Caco-2 (cell line): ENCODE data around the gene MPHOSPH10. TPM values are rescaled to one million over a fixed set of nuclear protein-coding genes. Genes with fewer than 3 reads are reported as not detected.
"Not testable (repeated sequence)": the region's sequence is repeated elsewhere in the genome, so short reads cannot be mapped to it uniquely, and the experiment has no call there.

Experiments used
- BruUV-seq: library from RNA; stranded (reverse); fragments of 400-500 nt; replicated peaks from 2 replicates; lab custom pipeline; 2021; lab: Mats Ljungman, UMichigan
- CTCF ChIA-PET: fragments of 300-600 bp; sonication (Branson Sonifier 250); formaldehyde crosslinking; loops from one replicate; lab custom pipeline; 2022; ENCODE audit warnings: antibody characterized with exemption; lab: Charles Lee
- POLR2A ChIA-PET: fragments of 300-600 bp; sonication (Branson Sonifier 250); formaldehyde crosslinking; loops from one replicate; lab custom pipeline; 2022; ENCODE audit warnings: antibody characterized with exemption; lab: Charles Lee
- DNase-seq, 2 experiments: peaks; one replicate each; pipeline versions ENCODE4 v3.0.0 to v3.0.0-alpha.2; 2020 to 2022
- H3K27me3 ChIP-seq: replicated peaks from 2 replicates; pipeline ENCODE4 v1.6.0; 2011; ENCODE audit warnings: low read length; ENCODE audit not compliant: control insufficient read depth, insufficient read depth
- H3K36me3 ChIP-seq: 2 replicates; pipeline ENCODE4 v1.5.1; 2011; ENCODE audit warnings: low read length; ENCODE audit not compliant: control insufficient read depth, insufficient read depth
- H3K4me1 ChIP-seq: fragments of 250-450 bp; sonication (Bioruptor Pico); 2 replicates; pipeline ENCODE4 v1.5.1; 2020; ENCODE audit warnings: mild to moderate bottlenecking
- H3K4me3 ChIP-seq: 2 replicates; pipeline ENCODE4 v1.5.1; 2011; ENCODE audit warnings: low read depth, mild to moderate bottlenecking, control low read depth, low read length
- H3K9me3 ChIP-seq: fragments of 250-450 bp; sonication (Bioruptor Pico); 2 replicates; pipeline ENCODE4 v1.5.1; 2020; ENCODE audit warnings: mild to moderate bottlenecking, moderate library complexity
- H3K27ac Mint-ChIP-seq: one replicate; pipeline ENCODE4 v1.8.0; 2022; ENCODE audit warnings: mixed read lengths; ENCODE audit not compliant: unreplicated experiment
- H3K27me3 Mint-ChIP-seq: one replicate; pipeline ENCODE4 v1.8.0; 2022; ENCODE audit warnings: mixed read lengths; ENCODE audit not compliant: insufficient read depth, unreplicated experiment
- H3K36me3 Mint-ChIP-seq: one replicate; pipeline ENCODE4 v1.8.0; 2022; ENCODE audit warnings: mild to moderate bottlenecking, mixed read lengths; ENCODE audit not compliant: insufficient read depth, unreplicated experiment
- H3K4me1 Mint-ChIP-seq: one replicate; pipeline ENCODE4 v1.8.0; 2022; ENCODE audit warnings: low read depth, mixed read lengths; ENCODE audit not compliant: unreplicated experiment
- H3K4me3 Mint-ChIP-seq: one replicate; pipeline ENCODE4 v1.8.0; 2022; ENCODE audit warnings: mild to moderate bottlenecking, moderate library complexity, mixed read lengths; ENCODE audit not compliant: unreplicated experiment
- H3K9me3 Mint-ChIP-seq: one replicate; pipeline ENCODE4 v1.8.0; 2022; ENCODE audit warnings: mixed read lengths; ENCODE audit not compliant: unreplicated experiment
- intact Hi-C: fragments of 100-400 bp; cut with micrococcal nuclease; formaldehyde crosslinking; loops from one replicate; pipeline ENCODE4 v1.10.0; 2022; ENCODE audit not compliant: unreplicated experiment
- total RNA-seq: library from RNA; stranded (reverse); gene quantifications from 2 replicates; pipeline ENCODE4 v1.2.3, GENCODE V29; 2022
- TF ChIP-seq, protein P1 (sequence below), 2 experiments: fragments of 200-600 bp in 1 of 2; IDR thresholded peaks; 1 replicate in 1 of 2; 2 replicates in 1 of 2; pipeline versions ENCODE4 v1.5.1 to v1.8.0; 2011 to 2022; ENCODE audit warnings: antibody characterized with exemption in 1 of 2, control low read depth in 1 of 2, inconsistent platforms in 1 of 2, low read depth in 1 of 2, low read length in 1 of 2, mild to moderate bottlenecking in 1 of 2, moderate library complexity in 1 of 2; ENCODE audit not compliant: insufficient read depth in 1 of 2, severe bottlenecking in 1 of 2, unreplicated experiment in 1 of 2

MPHOSPH10 gene
- total RNA-seq, 1 experiment from 2014 or later = 57.8 TPM

DNA sequence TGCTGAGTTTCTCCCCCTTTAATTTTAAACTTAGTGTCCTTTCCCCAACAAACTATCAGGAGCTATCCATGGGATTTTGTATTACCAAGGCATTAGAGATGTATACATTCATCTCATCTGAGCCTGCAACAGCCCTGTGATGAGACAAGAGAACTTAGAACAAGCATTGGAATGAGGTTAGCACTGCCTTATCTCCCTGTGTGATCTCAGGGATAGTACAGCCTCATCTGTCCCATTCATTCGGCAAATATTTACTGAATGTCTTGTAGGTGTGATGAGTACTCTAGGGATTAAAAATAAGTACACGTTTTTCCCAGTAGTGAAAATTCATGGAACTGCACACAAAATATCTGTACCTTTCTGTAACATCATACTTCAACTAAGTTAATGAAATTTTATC lies 50.9 kb downstream of the MPHOSPH10 start:
- Histone ChIP-seq H3K4me1 (peaks cover 5% of the 10 kb centered on the region; the same call in 1 of the 2 replicates), H3K27me3 (no peaks in the 10 kb centered on the region), H3K9me3 (no peaks in the 10 kb centered on the region), H3K4me3 (no peak overlapping the region), H3K36me3 (no peaks in the 10 kb centered on the region; the same call in 1 of the 2 replicates)
- Mint-ChIP-seq H3K27me3 (peaks cover 6% of the 10 kb centered on the region), H3K4me1 (no peaks in the 10 kb centered on the region), H3K4me3 (no peak overlapping the region), H3K36me3 (no peaks in the 10 kb centered on the region), H3K9me3 (no peaks in the 10 kb centered on the region), H3K27ac (no peak overlapping the region)
- CTCF ChIA-PET = no interaction called here
- DNase-seq = no peak
- no TSS peak for BruUV-seq
- POLR2A ChIA-PET = no interaction called here
- TF ChIP-seq, protein P1, sequence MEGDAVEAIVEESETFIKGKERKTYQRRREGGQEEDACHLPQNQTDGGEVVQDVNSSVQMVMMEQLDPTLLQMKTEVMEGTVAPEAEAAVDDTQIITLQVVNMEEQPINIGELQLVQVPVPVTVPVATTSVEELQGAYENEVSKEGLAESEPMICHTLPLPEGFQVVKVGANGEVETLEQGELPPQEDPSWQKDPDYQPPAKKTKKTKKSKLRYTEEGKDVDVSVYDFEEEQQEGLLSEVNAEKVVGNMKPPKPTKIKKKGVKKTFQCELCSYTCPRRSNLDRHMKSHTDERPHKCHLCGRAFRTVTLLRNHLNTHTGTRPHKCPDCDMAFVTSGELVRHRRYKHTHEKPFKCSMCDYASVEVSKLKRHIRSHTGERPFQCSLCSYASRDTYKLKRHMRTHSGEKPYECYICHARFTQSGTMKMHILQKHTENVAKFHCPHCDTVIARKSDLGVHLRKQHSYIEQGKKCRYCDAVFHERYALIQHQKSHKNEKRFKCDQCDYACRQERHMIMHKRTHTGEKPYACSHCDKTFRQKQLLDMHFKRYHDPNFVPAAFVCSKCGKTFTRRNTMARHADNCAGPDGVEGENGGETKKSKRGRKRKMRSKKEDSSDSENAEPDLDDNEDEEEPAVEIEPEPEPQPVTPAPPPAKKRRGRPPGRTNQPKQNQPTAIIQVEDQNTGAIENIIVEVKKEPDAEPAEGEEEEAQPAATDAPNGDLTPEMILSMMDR (IDR thresholded peaks at IDR 0.05; ENCODE audit: insufficient read depth in 1 of 2, low read depth in 1 of 2, low read length in 1 of 2, severe bottlenecking in 1 of 2, unreplicated experiment in 1 of 2) = no peak
- intact Hi-C loops = no loop called here

DNA sequence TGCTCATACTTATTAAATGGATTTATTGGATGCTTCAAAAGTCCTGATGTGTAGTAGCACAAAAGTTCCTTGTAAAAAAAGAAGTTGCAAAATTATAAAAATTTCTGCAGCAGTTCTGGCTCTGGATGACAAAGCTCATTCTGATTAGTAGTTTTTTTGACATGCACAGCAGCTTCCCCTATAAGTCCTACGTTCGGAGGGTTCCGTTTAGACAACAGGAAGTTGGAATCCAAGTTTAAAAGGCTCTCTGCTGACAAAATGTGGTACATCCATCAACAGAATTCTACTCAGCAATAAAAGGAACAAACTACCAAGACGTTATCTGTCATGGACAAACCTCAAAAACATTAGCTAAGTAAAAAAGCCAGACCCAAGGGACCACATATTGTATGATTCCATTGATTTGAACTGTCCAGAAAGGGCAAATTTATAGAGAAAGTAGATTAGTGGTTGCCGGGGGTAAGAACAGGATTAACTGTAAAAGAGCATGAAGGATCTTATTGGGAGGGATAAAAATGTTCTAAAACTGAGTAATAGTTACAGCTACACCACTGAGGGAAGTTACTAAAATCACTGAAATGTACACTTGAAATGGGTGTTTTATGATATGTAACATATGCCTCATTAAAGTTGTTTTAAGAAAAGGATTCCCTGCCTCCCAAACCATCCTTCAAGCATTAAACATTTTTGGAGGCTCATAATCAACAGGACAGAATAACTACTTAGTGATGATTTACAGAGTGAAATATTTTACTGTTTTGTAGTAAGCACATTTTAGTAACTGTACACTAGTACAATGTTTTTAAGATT lies 53.1 kb downstream of the MPHOSPH10 start:
- H3K36me3 Mint-ChIP-seq, CTCF ChIA-PET, H3K4me3 Mint-ChIP-seq, H3K4me3 ChIP-seq, H3K27me3 Mint-ChIP-seq, H3K27ac Mint-ChIP-seq, BruUV-seq, H3K9me3 ChIP-seq, H3K9me3 Mint-ChIP-seq, POLR2A ChIA-PET, H3K4me1 Mint-ChIP-seq, H3K27me3 ChIP-seq, H3K36me3 ChIP-seq, H3K4me1 ChIP-seq, intact Hi-C loops, DNase-seq: not testable (repeated sequence)

DNA sequence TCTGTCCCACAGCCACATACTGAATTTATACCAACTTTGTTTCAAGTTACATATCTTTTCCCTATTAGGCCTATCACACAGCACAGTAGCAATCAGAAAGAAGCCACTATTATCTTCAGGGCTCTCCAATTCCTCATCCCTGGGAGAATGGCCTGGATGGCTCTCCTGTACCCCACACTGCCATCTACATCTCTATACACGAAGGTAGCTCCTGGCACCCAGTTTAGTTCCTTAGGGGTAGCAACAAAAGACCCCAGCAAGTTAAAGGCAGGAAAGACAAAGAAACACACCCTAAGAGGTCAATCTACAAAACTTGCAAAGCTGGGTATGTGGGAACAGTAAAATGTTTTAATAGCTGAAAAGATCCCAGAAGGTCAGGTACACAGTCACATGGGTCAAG lies 56.5 kb downstream of the MPHOSPH10 start:
- ChIA-PET POLR2A (no interaction called here), CTCF (no interaction called here)
- Histone ChIP-seq H3K9me3 (no peaks in the 10 kb centered on the region), H3K4me3 (no peak overlapping the region), H3K4me1 (no peaks in the 10 kb centered on the region), H3K36me3 (no peaks in the 10 kb centered on the region; the same call in 1 of the 2 replicates), H3K27me3 (no peaks in the 10 kb centered on the region)
- Mint-ChIP-seq H3K4me3 (no peak overlapping the region), H3K4me1 (no peaks in the 10 kb centered on the region), H3K27ac (no peak overlapping the region), H3K27me3 (no peaks in the 10 kb centered on the region), H3K9me3 (no peaks in the 10 kb centered on the region), H3K36me3 (no peaks in the 10 kb centered on the region)
- DNase-seq = no peak
- TF ChIP-seq, protein P1 (IDR thresholded peaks at IDR 0.05; ENCODE audit: insufficient read depth in 1 of 2, low read depth in 1 of 2, low read length in 1 of 2, severe bottlenecking in 1 of 2, unreplicated experiment in 1 of 2) = no peak
- no TSS peak for BruUV-seq
- intact Hi-C loops = no loop called here
